Daoy (cell line): Measurements from ENCODE around the gene PRMT1. TPM values are rescaled to one million over a fixed set of nuclear protein-coding genes. Genes with fewer than 3 reads are reported as not detected.
A peak's percentile ranks its signal among the peaks of the same experiment; 100 is the strongest.

ENCODE experiments used
- DNase-seq: peaks from one replicate; pipeline ENCODE4 v3.0.0-alpha.2; 2015; ENCODE audit warnings: low read depth
- total RNA-seq: library from RNA; depleted of rRNA; stranded (reverse); fragments of >200 nt; shearing (Covaris generic); gene quantifications from 2 replicates; pipeline ENCODE4 v1.2.3, GENCODE V29; 2014

Gene PRMT1
- total RNA-seq, 1 experiment from 2014 or later = 386 TPM

DNA sequence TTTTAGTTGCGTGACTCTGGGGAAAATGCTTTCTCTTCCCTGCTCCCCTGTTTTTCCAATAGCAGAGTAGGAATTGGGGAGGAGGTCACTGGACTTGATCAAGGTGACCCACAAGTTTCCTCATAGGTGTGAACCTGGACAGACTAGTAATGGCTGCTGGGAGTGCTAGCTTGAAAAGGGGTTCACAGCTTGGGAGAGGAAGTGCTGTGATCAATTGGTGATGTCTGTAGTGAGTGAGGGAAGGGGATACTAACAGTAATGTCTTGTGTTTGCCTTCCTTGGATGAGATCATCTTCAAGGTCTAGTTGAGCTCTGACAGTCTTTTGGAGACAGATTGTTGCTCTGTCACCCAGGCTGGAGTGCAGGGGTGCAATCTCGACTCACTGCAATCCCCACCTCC lies 9.6 kb upstream of the PRMT1 start:
- DNase-seq = no peak

DNA sequence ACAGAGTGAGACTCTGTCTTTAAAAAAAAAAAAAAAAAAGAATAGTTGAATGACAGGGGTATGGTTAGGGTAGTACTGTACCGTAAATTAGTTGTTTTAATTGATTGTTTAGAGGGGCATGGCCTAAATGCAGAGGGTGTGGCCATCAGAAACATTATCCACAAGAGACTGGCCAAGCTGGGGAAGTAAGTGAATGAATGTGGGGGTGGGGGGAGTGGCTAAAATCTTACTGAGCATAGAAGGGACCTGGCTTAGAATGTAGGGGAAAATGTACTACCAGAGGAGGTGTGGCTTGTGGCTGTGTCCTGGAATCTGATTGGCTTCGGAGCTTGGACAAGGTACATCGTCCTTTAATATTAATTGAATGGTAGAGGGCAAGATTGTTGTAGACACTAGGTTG lies 7.6 kb upstream of the PRMT1 start:
- no peak for DNase-seq

GRCh38 chr19:49672131-49672919 lies 4.7 kb upstream of the PRMT1 start:
- peak; percentile 77 for DNase-seq

- peak; percentile 90 for DNase-seq
These were observed 811 bp upstream of the PRMT1 start for GRCh38 chr19:49676136-49676783.

DNA sequence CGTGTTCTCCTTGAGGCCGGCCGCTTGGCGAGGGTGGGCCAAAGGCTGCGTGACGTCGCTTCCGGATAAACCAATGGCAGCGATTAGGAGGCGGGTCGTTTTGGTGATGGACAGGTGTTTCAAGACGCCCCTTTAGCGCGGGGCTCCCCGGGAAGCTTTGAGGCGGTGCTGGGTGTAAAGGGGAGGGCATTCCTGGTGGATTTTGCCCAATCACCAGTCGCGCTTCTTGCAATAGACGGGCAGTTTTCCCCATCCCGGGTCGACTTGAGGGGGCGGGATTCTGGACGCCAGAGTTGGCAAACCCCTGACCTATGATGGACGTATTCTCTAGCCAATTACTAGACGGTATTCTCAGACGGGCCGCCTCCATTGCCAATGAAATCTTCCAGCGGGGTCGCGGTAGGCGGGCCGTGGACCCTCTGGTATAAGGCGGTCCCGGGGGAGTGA lies 264 bp upstream of the PRMT1 start:
- DNase-seq = peak; percentile 100

DNA sequence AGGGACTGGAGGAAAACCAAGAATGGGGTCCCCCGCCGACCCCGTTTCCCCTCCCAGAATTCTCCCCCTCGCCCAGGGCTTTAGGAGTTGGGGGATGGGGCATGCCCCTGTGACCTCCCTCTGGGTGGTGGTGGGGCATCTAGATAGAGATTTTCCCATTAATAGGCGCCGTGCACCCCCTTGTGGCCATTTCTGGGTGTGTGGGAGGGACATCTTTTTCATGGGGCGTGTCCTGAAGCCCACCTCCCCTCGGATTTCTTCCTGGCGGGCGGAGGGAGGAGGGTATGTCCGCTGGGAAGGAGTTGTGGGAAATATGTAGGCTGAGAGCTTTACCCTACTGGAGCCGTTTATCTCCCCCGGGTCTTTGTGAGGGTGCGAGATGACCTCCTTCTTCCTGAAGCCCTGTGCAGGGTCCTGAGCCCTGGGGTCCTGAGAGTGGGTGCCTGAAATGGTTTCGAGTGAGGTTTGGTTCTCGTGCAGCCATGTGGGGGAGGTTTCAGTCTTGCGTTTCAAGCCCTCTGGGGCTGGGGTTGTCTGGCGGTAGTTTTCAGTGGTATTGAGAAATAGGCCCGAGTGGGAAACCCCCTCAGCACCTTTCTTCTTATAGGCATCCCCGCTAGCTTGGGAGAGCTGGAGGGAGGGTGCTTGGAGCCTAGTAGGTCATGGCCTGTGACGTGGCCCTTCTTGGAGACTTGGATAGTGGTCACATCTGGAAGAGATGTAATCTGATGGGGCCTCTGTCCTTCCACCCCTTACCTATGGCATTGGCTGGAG lies 1.0 kb downstream of the PRMT1 start:
- DNase-seq = peak; percentile 72

DNA sequence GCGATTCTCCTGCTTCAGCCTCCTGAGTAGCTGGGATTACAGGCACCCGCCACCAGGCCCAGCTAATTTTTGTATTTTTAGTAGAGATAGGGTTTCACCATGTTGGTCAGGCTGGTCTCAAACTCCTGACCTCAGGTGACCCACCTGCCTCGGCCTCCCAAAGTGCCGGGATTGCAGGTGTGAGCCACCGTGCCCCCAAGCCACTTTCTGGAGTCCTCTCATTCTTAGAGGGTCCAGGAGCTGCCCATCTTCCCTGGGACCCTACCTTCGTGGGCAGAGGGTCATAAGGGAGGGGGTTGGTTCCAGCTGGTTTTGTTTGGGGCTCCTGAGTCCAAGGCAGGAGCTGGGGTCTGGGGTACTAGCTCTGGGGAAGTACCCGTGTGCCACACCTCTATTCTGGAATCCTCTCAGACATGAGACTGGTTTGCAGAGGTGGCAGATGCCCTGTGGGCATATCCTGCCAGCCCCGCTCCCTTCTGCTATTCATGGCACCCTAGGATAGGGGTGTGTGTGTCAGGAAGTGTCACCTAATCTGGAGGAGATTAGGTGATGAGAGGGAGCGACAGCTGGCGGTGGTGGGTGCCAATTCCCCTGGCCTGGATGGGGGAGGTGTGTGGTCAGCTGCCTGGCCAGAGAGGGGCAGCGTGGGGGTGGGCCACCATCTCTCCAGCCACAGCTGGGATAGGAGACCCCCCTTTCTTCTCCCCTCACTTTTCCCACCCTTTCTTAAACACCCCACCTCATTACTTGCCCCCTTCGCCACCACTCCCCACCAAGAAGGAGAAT lies 2.1 kb downstream of the PRMT1 start:
- no peak for DNase-seq

- no peak for DNase-seq
These were observed 2.8 kb downstream of the PRMT1 start for GRCh38 chr19:49679771-49680413.

DNA sequence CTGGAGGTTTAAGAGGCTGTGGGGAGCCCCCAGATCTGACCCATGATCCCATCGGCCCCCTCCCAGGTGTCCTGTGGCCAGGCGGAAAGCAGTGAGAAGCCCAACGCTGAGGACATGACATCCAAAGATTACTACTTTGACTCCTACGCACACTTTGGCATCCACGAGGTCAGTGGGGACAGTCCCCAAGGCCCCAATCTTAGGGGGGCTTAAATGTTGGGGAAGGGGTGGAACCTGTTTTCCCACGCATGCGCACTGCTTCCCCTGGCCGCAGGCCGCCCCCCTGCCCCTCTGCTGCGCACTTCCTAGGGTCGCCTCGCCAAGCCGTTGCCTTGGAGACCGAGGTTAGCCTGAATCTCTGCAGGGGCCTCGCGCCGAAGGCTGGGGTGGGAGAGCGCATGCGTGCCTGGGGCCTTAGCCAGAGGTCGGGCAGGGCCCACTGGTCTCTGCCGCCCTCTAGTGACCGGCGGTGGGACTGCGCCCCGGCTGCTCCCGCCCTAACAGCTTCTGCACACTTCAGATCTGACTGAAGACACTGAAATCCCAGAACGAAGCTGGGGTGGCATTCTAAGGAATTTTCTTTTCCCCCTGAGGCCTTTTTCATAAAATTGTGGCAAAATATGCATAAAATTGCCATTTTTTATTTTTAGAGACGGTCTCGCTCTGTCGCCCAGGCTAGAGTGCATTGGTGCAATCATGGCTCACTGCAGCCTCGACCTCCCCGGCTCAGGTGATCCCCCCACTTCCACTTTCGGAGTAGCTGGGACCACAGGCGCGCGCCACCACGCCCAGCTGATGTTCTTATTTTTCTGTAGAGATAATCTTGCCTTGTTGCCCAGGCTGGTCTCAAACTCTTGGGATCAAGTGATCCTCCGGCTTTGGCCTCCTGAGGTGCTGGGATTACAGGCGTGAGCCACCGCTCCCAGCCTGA lies 3.6 kb downstream of the PRMT1 start:
- DNase-seq = peak; percentile 92

DNA sequence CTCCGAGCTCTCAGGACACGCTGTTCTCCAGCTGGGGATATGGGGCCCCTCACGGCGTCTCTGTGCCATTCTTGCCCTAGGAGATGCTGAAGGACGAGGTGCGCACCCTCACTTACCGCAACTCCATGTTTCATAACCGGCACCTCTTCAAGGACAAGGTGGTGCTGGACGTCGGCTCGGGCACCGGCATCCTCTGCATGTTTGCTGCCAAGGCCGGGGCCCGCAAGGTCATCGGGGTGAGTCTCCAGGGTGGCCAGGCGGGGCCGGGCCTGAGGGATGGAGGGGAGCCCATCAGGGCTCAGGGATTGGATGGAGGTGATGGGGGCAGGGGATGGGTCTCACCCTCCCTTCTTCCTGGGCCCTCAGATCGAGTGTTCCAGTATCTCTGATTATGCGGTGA lies 4.8 kb downstream of the PRMT1 start:
- no peak for DNase-seq

DNA sequence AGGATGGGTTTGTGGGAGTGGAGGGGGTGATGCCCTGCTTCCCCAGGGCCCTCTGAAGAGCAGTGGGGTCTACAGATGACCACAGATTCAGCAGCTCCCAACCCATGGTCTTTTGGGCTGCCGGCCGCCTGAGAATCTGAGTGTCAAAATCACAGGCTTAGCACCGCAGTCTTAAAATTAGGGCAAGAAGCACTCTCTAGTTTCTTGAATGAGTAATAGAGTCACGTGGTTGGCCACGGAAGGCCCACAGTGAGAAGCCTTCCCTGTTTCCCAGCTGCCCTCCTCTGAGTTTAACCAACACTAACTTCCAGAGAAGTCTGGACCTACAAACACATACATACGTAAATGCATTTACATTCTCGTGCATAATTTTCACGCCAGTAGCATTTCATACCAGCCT lies 5.2 kb downstream of the PRMT1 start:
- no peak for DNase-seq

- no peak for DNase-seq
These were observed 6.8 kb downstream of the PRMT1 start for GRCh38 chr19:49683814-49684250.

- no peak for DNase-seq
These were observed 7.3 kb downstream of the PRMT1 start for GRCh38 chr19:49684251-49684982.

DNA sequence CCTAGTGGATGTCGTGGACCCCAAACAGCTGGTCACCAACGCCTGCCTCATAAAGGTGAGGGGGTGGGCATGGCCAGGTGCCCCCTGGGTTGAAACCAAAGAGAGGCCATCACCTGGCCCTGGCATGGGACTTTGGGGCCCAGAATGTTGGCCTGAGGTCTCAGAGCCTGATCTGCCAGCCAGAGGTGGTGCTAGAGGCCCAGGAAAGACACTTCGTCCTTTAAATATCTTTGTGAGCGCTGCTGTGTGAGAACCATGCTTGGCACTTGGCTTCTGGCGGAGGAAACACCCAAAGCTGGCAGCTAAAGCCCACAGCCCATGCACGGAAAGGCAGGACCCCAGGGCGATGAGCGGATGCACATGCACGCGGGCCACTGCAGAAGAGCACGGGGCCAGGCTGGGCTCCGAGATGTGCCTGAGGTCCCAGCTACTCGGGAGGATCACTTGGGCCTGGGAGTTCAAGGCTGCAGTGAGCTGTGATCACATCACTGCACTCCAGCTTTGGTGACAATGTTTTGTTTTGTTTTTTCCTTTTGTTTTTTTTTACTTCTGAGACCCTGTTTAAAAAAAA lies 8.0 kb downstream of the PRMT1 start:
- no peak for DNase-seq

DNA sequence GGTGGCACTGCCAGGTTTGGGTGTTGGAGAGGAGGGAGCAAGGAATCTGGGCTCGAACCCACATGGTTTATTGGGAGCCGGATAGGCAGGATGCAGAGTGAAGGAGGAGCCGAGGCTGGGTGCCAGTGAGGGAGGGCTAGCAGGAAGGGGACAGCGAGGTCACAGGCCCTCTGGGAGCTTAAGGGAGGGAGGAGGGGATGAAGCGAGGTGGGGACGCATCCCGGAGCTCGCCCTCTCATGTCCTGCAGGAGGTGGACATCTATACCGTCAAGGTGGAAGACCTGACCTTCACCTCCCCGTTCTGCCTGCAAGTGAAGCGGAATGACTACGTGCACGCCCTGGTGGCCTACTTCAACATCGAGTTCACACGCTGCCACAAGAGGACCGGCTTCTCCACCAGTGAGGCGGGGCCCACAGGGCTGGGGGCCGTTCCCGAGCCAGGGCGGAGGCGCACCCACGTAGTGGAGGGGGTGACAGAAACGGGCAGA lies 8.8 kb downstream of the PRMT1 start:
- no peak for DNase-seq

DNA sequence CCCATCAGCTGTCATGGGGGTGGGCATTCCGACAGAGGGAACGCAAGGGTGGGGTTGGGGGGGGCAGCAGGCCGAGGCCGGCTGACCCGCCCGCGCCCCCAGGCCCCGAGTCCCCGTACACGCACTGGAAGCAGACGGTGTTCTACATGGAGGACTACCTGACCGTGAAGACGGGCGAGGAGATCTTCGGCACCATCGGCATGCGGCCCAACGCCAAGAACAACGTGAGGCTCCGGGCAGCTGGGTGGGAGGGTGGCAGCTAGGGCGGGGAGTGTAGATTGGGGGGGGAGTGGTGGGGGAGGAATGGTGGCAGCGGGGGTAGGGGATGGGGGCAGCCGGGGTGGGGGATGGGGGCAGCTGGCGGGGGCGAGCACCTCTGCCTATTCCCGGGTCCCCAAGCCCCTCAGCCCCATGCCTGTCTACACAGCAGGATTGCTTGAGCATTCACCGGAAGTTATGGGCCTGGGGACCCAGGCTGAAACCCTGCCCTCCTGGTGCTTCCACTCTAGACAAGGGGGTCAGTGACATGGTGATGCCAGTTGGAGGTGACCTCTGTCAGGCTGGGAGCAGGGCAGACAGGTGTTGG lies 9.5 kb downstream of the PRMT1 start:
- no peak for DNase-seq

DNA sequence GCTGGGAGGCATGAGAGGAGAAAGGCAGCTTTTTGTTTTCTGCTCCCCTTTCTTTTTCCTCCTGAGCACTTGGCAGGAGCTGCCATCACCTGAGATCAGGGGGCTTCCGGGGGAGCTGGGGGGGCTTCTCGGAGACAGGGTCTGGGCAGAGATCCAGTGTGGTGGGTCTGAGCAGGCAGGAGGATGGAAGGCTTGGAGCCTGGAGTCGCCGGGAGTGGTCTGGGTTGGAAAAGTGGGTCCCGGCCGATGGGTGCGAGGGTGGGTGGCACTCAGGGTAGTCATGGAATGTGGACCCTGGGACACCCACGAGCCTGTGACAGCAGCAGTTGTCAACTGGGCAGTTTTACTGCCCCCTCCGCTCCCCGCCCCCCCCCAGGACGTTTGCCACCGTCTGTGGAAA lies 10.1 kb downstream of the PRMT1 start:
- no peak for DNase-seq

GRCh38 chr19:49687566-49688316 lies 10.7 kb downstream of the PRMT1 start:
- DNase-seq = no peak
